ENCODE measurements around the gene DOCK3. TPM values are rescaled to one million over a fixed set of nuclear protein-coding genes. Genes with fewer than 3 reads are reported as not detected.
"Not testable (repeated sequence)": the region's sequence is repeated elsewhere in the genome, so short reads cannot be mapped to it uniquely, and the experiment has no call there.

The DOCK3 gene
- total RNA-seq, 1 donor from 2014 or later = 42.6 TPM

- no peak for DNase-seq
These were observed 131.3 kb downstream of the DOCK3 start for GRCh38 chr3:50806031-50806430.

GRCh38 chr3:50806806-50807205, 132.1 kb downstream of the DOCK3 start:
- DNase-seq = no peak

GRCh38 chr3:50807266-50807665, 132.5 kb downstream of the DOCK3 start:
- no peak for DNase-seq

- no peak for DNase-seq
These were observed 137.2 kb downstream of the DOCK3 start for GRCh38 chr3:50811893-50812292.

GRCh38 chr3:50815844-50816243, 141.1 kb downstream of the DOCK3 start:
- no peak for DNase-seq

GRCh38 chr3:50816894-50817293, 142.2 kb downstream of the DOCK3 start:
- DNase-seq = no peak

GRCh38 chr3:50817756-50818529, 143.2 kb downstream of the DOCK3 start:
- no peak for DNase-seq

- no peak for DNase-seq
These were observed 145.2 kb downstream of the DOCK3 start for GRCh38 chr3:50819882-50820281.

GRCh38 chr3:50825841-50826240, 151.1 kb downstream of the DOCK3 start:
- no peak for DNase-seq

- no peak for DNase-seq
These were observed 155.7 kb downstream of the DOCK3 start for GRCh38 chr3:50830451-50830850.

GRCh38 chr3:50831009-50831408, 156.3 kb downstream of the DOCK3 start:
- DNase-seq = not testable (repeated sequence)

- DNase-seq = no peak
These were observed 166.3 kb downstream of the DOCK3 start for GRCh38 chr3:50840983-50841489.

- no peak for DNase-seq
These were observed 173.6 kb downstream of the DOCK3 start for GRCh38 chr3:50848308-50848707.

- DNase-seq = no peak
These were observed 176.1 kb downstream of the DOCK3 start for GRCh38 chr3:50850639-50851511.

- DNase-seq = no peak
These were observed 179.2 kb downstream of the DOCK3 start for GRCh38 chr3:50853936-50854335.

GRCh38 chr3:50862221-50862620, 187.5 kb downstream of the DOCK3 start:
- no peak for DNase-seq

- DNase-seq = no peak
These were observed 198.8 kb downstream of the DOCK3 start for GRCh38 chr3:50873376-50874157.

- DNase-seq = not testable (repeated sequence)
These were observed 200.1 kb downstream of the DOCK3 start for GRCh38 chr3:50874876-50875275.

- no peak for DNase-seq
These were observed 202.2 kb downstream of the DOCK3 start for GRCh38 chr3:50876947-50877346.

GRCh38 chr3:50882733-50883132, 208.0 kb downstream of the DOCK3 start:
- not testable (repeated sequence) for DNase-seq

GRCh38 chr3:50883755-50884154, 209.0 kb downstream of the DOCK3 start:
- DNase-seq = no peak

- no peak for DNase-seq
These were observed 210.5 kb downstream of the DOCK3 start for GRCh38 chr3:50885070-50885850.
